Measurements from ENCODE around the gene HELZ2. TPM values are rescaled to one million over a fixed set of nuclear protein-coding genes. Genes with fewer than 3 reads are reported as not detected.
"Not testable (repeated sequence)": the region's sequence is repeated elsewhere in the genome, so short reads cannot be mapped to it uniquely, and the experiment has no call there.

HELZ2 gene, protein sequence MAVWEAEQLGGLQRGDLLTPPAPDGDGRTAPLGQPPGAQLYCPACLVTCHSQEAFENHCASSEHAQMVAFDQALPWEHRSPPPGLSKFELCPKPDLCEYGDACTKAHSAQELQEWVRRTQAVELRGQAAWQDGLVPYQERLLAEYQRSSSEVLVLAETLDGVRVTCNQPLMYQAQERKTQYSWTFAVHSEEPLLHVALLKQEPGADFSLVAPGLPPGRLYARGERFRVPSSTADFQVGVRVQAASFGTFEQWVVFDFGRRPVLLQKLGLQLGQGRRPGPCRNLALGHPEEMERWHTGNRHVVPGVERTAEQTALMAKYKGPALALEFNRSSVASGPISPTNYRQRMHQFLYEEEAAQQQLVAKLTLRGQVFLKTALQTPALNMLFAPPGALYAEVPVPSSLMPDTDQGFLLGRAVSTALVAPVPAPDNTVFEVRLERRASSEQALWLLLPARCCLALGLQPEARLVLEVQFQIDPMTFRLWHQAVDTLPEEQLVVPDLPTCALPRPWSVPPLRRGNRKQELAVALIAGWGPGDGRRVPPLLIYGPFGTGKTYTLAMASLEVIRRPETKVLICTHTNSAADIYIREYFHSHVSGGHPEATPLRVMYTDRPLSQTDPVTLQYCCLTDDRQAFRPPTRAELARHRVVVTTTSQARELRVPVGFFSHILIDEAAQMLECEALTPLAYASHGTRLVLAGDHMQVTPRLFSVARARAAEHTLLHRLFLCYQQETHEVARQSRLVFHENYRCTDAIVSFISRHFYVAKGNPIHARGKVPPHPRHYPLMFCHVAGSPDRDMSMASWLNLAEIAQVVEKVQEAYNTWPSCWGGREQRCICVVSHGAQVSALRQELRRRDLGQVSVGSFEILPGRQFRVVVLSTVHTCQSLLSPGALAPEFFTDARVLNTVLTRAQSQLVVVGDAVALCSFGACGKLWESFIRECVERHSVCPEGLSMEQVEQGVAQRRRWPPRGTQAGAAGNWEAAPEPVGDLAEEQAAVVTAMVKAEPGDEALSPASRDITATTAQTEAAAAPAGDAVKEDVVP (N-terminal part only)
- total RNA-seq (2014; rRNA removed; shearing (Covaris generic)), result 14.3 and 17.8 TPM in 2 replicates

DNA sequence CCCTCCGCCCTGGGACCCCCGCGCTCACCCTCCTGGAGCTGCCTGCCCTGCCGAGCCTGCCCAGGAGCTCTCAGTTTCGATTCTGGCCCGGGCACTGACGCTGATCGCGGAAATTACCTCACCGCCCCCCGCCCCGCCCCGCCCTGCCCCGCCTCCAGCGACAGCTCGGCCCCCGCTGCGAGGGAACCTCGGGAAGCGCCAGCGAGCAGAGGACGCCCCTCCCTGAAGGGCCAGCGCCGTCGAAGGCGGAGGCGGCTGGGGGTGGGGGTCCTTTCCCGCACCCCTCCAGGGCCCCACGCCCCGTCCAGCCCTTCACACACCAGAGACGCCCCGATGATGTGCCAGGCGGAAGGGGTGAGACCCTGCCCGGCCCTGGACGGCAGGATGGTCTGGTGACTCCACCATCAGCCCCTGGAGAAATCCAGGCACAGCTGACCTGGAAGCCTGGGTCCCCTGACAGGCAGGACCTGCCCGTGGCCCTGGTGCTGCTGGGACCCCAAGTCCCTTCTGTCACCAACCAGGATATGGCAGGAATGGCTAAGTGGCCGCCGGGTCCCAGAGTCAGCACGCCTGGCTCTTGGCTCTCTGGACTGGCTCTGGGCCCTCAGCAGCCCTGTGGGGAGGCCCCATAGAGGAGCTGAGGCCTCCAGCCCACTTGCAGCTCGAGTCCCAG lies at the start of gene HELZ2:
HELZ2 (minus strand) TSS at position 84 of the 673 bp plus-strand sequence. CDS start 1,854 bp downstream, outside the sequence.
- Histone ChIP-seq H3K27me3 (replicated peaks) (no peaks in the 10 kb centered on the region), H3K4me1 (replicated peaks) (peaks cover 15% of the 10 kb centered on the region), H3K9me3 (replicated peaks) (no peaks in the 10 kb centered on the region), H3K36me3 (peaks cover 10% of the 10 kb centered on the region), H3K27ac (peak within 1 kb of the TSS; percentile 60), H3K4me3 (peak within 1 kb of the TSS; percentile 60)
- peak; percentile 49 to 77 for DNase-seq (ENCODE audit: low read depth in 1 of 2, low spot score in 2 of 2)

DNA sequence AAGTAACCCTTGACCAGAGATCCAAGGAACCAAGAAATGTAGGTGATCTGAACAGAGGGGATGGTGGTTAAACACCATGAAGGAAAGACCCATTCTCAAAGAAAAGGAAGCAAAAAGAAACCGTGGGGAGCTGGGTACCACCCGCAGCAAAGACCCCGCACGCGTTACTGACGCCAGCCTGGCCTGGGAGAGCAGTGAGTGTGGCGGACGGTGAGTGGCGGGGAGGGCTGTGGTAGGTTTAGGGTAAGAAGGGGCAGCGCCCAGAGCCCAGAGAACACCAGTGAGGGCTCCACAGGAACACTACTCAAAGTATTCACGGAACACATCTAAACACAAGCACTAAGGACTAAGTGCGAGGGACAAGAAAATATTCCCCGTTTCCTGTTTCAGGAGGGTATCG lies 48.7 kb upstream of the HELZ2 start:
- Histone ChIP-seq H3K27ac (no peak overlapping the region), H3K36me3 (peaks cover 12% of the 10 kb centered on the region), H3K4me3 (no peak overlapping the region), H3K9me3 (replicated peaks) (no peaks in the 10 kb centered on the region), H3K4me1 (replicated peaks) (peaks cover 6% of the 10 kb centered on the region), H3K27me3 (replicated peaks) (no peaks in the 10 kb centered on the region)
- no peak for DNase-seq (ENCODE audit: low read depth in 1 of 2, low spot score in 2 of 2)

DNA sequence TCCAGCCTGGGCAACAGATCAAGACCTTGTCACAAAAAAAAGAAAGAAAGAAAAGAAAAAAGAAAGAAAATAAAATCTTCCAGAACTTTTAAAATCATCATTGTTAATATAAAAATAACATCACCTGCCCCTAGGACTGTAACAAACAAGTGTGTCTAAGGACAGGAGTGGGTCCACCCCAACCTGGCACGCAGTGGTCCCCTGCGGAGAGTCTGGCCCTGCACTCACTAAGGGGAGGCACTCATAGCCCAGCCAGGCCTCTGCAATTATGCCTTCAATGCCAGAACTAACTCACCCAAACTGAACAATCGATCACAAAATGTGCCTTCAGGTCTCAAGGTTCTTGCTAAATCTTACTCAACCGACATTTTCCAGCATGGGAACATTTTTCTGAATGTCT lies 48.1 kb upstream of the HELZ2 start:
- no peak for DNase-seq (ENCODE audit: low read depth in 1 of 2, low spot score in 2 of 2)
- Histone ChIP-seq H3K4me1 (replicated peaks) (peaks cover 6% of the 10 kb centered on the region), H3K4me3 (no peak overlapping the region), H3K36me3 (peaks cover 12% of the 10 kb centered on the region), H3K27me3 (replicated peaks) (no peaks in the 10 kb centered on the region), H3K27ac (no peak overlapping the region), H3K9me3 (replicated peaks) (no peaks in the 10 kb centered on the region)

DNA sequence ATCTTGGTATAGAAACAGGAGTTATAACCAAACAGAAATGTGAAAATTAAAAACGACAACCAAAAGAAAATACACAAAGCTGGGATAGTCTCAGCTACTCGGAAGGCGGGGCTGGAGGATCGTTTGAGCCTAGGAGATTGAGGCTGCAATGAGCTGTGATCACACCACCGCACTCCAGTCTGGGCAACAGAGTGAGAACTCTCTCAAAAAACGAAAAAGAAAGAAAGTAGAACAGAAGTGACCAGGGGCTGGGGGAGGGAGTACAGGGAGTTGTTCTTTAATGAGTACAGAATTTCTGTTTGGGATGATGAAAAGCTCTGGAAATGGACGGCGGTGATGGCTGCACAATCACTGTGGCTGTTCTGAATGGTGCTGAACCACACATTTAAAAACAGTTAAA lies 47.0 kb upstream of the HELZ2 start:
- no peak overlapping the region for H3K27ac ChIP-seq
- no peak for DNase-seq (ENCODE audit: low read depth in 1 of 2, low spot score in 2 of 2)
- H3K4me3 ChIP-seq, result no peak overlapping the region
- no peaks in the 10 kb centered on the region for H3K9me3 ChIP-seq (replicated peaks)
- H3K4me1 ChIP-seq (replicated peaks), result peaks cover 5% of the 10 kb centered on the region
- peaks cover 20% of the 10 kb centered on the region for H3K36me3 ChIP-seq
- no peaks in the 10 kb centered on the region for H3K27me3 ChIP-seq (replicated peaks)

DNA sequence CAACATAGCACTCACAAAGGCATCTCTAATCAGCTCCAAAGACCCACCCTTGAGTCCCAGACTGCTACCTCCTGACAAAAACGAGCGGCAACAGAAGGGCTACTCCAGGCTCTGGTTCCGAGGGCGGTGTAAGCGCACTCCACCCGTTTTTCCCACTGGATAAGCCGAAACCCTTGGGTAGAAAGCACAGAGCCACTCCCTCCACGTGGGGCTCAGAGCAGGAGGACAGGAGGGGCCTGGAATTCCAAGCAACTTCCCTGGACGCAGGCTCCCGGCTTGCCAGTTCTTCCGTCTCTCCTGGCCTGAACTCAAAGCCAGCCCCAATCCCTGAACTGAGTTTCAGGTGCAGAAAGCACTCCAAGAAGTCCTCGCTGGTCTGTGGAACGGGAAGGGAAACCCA lies 45.5 kb upstream of the HELZ2 start:
- Histone ChIP-seq H3K4me3 (no peak overlapping the region), H3K4me1 (replicated peaks) (no peaks in the 10 kb centered on the region), H3K27ac (no peak overlapping the region)

DNA sequence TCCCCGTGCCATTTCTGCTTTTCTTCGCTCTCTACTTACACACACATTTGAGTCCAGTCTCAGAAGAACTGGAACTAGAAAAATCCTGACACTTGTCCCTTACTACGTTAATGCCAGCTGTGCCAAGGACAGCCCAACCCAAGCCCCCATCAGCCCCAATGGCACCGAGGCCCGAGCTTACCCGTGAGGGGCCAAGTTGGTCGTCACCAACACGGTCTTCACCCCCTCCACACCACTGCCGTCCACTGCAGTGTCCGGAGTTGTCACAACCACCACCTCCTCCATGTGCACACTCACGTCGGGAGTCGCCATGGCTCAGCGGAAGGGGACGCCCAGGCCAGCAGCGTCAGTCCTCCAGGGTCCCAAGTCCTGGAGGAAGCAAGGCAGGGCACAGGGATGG lies 45.0 kb upstream of the HELZ2 start:
- H3K36me3 ChIP-seq, result peaks cover 30% of the 10 kb centered on the region
- H3K4me3 ChIP-seq, result no peak overlapping the region
- H3K9me3 ChIP-seq (replicated peaks), result no peaks in the 10 kb centered on the region
- no peaks in the 10 kb centered on the region for H3K27me3 ChIP-seq (replicated peaks)
- no peak for DNase-seq (ENCODE audit: low read depth in 1 of 2, low spot score in 2 of 2)
- no peaks in the 10 kb centered on the region for H3K4me1 ChIP-seq (replicated peaks)
- H3K27ac ChIP-seq, result no peak overlapping the region

More for the DNA sequence above, 45.5 kb upstream of the HELZ2 start:
- no peak for DNase-seq (ENCODE audit: low read depth in 1 of 2, low spot score in 2 of 2)
- H3K27me3 ChIP-seq (replicated peaks), result no peaks in the 10 kb centered on the region
- H3K9me3 ChIP-seq (replicated peaks), result no peaks in the 10 kb centered on the region
- peaks cover 30% of the 10 kb centered on the region for H3K36me3 ChIP-seq

DNA sequence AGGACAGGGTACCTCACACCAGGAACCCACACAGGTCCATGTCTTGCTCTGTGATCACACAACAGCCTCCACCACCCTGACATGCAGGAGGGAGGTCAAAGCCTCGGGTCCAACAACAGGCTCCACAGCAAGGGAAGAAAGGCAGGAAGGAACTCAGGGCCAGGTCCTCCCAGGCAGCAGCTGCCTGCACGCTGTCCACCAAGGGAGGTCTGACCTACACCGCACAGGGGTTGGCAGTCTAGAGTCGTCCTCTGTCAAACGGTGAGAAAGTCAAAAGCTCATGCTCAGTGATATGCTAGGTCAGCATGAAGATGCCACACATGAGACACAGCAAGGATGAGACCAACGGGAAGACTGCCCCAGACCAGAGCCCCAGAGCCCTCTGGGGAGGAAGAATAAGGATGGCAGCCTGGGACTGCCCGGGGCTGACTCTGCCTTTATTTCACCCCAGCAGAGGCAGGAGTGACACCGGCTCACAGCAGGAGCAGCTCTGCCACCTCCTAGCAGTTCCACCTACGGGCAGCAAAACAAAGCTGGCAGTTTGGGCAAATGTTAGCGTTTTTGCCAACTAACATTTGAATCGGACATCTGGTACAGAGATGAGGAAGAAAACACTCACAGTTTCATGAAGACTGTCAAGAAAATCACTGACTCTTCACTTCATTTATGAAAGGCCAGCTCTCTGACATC lies 44.4 kb upstream of the HELZ2 start:
- Histone ChIP-seq H3K9me3 (replicated peaks) (no peaks in the 10 kb centered on the region), H3K4me1 (replicated peaks) (no peaks in the 10 kb centered on the region), H3K36me3 (peaks cover 36% of the 10 kb centered on the region), H3K27me3 (replicated peaks) (no peaks in the 10 kb centered on the region), H3K4me3 (no peak overlapping the region), H3K27ac (no peak overlapping the region)
- no peak for DNase-seq (ENCODE audit: low read depth in 1 of 2, low spot score in 2 of 2)

DNA sequence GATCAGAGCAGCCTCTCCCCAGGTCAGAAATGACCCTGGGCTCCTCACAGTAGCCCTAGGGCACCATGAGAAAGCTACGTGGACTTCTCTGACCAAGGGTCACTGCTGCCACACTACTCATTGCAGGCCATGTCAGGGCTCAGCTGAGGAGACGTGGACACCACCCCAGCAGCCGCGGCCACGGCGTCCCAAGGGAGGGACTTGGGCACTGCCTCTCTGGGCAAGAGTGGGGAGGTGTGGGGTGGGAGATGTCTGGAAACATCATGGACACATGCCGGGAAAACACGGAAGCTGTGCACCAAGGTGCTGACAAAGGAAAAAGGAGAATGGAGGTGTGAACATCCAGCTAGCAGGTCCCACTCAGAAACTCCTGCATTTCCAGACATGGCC lies 43.8 kb upstream of the HELZ2 start:
- Histone ChIP-seq H3K9me3 (replicated peaks) (no peaks in the 10 kb centered on the region), H3K4me3 (no peak overlapping the region), H3K27ac (no peak overlapping the region), H3K36me3 (peaks cover 36% of the 10 kb centered on the region), H3K4me1 (replicated peaks) (no peaks in the 10 kb centered on the region), H3K27me3 (replicated peaks) (no peaks in the 10 kb centered on the region)
- DNase-seq (ENCODE audit: low read depth in 1 of 2, low spot score in 2 of 2), result no peak

DNA sequence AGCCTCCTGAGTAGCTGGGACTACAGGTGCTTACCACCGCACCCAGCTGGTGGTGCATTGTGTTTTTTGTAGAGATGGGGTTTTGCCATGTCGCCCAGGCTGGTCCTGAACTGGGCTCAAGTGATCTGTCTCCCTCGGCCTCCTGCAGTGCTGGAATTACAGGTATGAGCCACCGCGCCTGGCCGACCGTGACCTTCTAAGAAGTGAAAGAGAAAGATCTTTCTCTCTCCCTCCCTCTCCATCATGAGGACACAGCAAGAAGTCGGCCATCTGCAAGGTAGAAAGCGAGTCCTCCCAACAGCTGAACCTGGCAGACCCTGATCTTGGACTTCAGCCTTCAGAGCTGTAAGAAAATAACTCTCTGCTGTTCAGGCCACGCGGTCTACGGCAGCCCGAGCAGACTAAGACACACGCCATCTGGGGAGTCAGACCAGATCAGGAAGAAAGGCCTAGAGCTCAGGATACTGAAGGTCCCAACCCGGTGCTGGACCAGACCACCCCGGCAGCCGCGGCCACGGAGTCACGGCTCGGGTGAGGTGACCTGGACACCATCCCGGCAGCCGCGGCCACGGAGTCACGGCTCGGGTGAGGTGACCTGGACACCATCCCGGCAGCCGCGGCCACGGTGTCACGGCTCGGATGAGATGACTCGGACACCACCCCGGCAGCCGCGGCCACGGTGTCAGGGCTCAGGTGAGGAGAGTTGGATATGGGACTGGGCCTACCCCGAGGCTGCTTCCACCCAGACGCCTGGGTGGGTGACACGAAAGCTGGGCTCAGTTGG lies 43.2 kb upstream of the HELZ2 start:
- Histone ChIP-seq H3K27me3 (replicated peaks) (no peaks in the 10 kb centered on the region), H3K4me1 (replicated peaks) (no peaks in the 10 kb centered on the region), H3K27ac (no peak overlapping the region), H3K36me3 (peaks cover 36% of the 10 kb centered on the region), H3K4me3 (no peak overlapping the region), H3K9me3 (replicated peaks) (no peaks in the 10 kb centered on the region)
- no peak for DNase-seq (ENCODE audit: low read depth in 1 of 2, low spot score in 2 of 2)

DNA sequence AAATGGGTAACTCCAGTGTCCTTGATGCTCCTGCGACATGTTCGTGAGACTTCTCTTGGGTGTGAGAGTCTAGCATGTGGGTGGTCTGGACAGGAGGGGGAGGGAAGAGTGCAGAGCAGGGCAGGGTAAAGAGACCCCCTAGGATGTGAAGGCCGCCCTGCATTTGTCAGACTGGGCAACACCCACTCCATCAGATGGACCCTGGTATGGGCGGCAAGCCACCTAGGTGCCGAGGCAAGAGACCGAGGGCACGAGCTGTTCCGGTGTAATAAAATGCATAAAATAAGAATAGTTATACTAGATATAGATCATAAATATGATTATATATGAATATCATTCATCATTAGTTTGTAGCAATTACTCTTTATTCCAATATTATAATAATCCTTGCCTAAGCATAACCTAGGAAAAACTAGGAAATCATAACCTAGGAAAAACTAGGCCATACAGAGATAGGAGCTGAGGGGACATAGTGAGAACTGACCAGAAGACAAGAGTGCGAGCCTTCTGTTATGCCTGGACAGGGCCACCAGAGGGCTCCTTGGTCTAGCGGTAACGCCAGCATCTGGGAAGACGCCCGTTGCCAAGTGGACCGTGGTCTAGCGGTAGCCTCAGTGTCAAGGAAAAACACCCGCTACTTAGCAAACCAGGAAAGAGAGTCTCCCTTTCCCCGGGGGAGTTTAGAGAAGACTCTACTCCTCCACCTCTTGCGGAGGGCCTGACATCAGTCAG lies 40.0 kb upstream of the HELZ2 start:
- H3K9me3 ChIP-seq (replicated peaks); H3K4me1 ChIP-seq (replicated peaks); H3K27ac ChIP-seq; H3K4me3 ChIP-seq; DNase-seq (ENCODE audit: low read depth in 1 of 2, low spot score in 2 of 2); H3K27me3 ChIP-seq (replicated peaks): not testable (repeated sequence)
- peaks cover 36% of the 10 kb centered on the region for H3K36me3 ChIP-seq

DNA sequence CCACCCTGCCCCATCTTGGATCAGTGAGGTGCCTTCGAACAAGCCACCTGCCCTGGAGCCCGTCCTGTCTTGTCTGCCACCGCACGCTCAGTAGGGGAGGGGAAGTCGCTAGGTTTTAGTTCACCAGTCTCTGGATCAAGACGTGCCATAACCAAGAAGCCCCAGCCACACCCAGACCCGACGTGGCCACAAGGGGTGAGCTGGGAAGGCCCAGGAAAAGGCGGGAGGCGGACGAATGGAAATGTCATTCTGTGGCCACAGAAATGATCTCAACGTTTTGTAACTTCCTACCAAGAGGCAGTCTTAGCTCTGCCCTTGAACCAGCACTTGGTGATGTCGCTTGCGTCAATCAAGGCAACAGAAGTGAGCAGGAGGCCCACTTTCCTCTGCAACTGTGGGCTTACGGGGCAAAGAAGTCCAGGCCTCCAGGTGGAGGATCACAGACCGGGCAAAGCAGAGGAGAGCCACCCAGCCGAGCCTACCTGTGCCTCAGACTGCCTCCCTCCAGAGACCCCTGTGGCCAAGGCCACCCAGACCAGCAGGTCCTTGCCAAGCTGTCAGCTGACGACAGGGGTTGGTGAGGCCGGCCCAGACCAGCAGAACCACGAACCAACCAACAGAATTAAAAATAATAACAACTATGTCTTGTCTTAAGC lies 38.4 kb upstream of the HELZ2 start:
- no peak for DNase-seq (ENCODE audit: low read depth in 1 of 2, low spot score in 2 of 2)
- no peak overlapping the region for H3K4me3 ChIP-seq
- H3K27ac ChIP-seq, result no peak overlapping the region
- H3K36me3 ChIP-seq, result peaks cover 28% of the 10 kb centered on the region
- no peaks in the 10 kb centered on the region for H3K9me3 ChIP-seq (replicated peaks)
- no peaks in the 10 kb centered on the region for H3K27me3 ChIP-seq (replicated peaks)
- H3K4me1 ChIP-seq (replicated peaks), result no peaks in the 10 kb centered on the region

DNA sequence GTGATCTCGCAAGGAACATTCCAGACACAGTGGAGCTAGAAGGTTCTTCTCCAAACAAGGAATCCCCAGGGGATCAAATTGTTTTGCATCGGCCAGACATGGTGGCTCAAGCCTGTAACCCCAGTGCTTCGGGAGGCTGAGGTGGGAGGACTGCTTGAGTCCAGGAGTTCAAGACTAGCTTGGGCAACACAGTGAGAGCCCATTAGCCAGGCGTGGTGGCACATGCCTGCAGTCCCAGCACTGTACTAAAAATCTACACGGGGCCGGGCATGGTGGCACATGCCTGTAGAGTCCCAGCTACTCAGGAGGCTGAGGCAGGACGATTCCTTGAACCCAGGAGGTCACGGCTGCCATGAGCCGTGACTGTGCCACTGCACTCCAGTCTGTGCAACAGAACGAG lies 37.6 kb upstream of the HELZ2 start:
- Histone ChIP-seq H3K36me3 (peaks cover 23% of the 10 kb centered on the region), H3K27me3 (replicated peaks) (no peaks in the 10 kb centered on the region), H3K9me3 (replicated peaks) (no peaks in the 10 kb centered on the region), H3K4me3 (no peak overlapping the region), H3K4me1 (replicated peaks) (no peaks in the 10 kb centered on the region), H3K27ac (no peak overlapping the region)
- DNase-seq (ENCODE audit: low read depth in 1 of 2, low spot score in 2 of 2), result no peak

Data from SJSA1 (cell line).